ENCODE measurements around the gene NFAM1. TPM values are rescaled to one million over a fixed set of nuclear protein-coding genes. Genes with fewer than 3 reads are reported as not detected.

Gene NFAM1
- total RNA-seq, 1 donor from 2014 or later: 0.53 TPM

DNA sequence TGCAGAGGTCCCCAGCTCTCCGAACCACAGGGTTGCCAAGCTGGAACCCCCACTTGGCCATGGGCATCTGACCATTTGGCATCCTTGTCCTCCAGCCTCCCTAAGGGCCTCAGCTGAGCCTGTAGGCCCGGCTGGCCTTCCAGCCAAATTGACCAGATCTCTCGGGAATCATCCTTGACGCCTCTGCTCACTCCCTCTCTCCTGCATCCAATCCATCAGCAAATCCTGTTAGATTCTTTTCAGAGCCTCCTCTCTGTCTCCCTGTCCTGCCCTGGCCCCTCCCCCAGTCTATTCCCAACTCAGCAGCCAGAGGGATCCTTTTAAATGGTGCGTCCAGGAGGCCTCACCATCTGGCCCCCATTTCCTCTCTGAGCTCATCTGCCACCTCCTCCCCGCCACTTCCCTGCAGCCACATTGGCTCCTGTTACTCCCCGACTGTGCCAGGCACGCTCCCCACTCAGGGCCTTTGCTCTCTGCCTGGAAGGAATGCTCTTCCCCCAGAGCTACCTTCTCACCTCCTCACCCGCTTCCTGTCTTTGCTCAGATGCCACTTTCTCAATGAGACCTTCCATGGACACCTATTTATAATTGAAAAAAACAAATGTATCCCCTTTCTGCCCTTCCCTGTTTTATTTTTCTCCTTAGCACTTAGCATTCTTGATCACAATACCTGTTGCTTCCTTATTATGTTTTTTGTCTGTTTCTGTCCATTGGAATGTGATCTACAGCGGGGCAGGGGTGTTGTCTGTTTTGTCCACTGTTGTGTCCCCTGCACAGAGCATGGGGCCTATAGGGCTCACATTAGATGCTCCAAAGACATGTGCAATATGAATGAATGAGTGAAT lies 78.1 kb downstream of the NFAM1 start:
- TF ChIP-seq, protein P1, sequence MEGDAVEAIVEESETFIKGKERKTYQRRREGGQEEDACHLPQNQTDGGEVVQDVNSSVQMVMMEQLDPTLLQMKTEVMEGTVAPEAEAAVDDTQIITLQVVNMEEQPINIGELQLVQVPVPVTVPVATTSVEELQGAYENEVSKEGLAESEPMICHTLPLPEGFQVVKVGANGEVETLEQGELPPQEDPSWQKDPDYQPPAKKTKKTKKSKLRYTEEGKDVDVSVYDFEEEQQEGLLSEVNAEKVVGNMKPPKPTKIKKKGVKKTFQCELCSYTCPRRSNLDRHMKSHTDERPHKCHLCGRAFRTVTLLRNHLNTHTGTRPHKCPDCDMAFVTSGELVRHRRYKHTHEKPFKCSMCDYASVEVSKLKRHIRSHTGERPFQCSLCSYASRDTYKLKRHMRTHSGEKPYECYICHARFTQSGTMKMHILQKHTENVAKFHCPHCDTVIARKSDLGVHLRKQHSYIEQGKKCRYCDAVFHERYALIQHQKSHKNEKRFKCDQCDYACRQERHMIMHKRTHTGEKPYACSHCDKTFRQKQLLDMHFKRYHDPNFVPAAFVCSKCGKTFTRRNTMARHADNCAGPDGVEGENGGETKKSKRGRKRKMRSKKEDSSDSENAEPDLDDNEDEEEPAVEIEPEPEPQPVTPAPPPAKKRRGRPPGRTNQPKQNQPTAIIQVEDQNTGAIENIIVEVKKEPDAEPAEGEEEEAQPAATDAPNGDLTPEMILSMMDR (conservative IDR thresholded peaks at IDR 0.05): peak; percentile 26
- Mint-ChIP-seq H3K36me3 (no peaks in the 10 kb centered on the region), H3K27me3 (peaks cover 8% of the 10 kb centered on the region), H3K4me3 (peak overlapping the region; percentile 28), H3K4me1 (ENCODE audit: unreplicated experiment) (peaks cover 18% of the 10 kb centered on the region), H3K9me3 (no peaks in the 10 kb centered on the region), H3K27ac (no peak overlapping the region)
- DNase-seq (ENCODE audit: extremely low spot score, unreplicated experiment): no peak

GRCh38 chr22:42350373-42350772 lies 81.8 kb downstream of the NFAM1 start:
- TF ChIP-seq, protein P1 (conservative IDR thresholded peaks at IDR 0.05): no peak
- Mint-ChIP-seq H3K9me3 (no peaks in the 10 kb centered on the region), H3K27me3 (peaks cover 5% of the 10 kb centered on the region), H3K4me3 (no peak overlapping the region), H3K36me3 (no peaks in the 10 kb centered on the region), H3K4me1 (ENCODE audit: unreplicated experiment) (peaks cover 25% of the 10 kb centered on the region), H3K27ac (no peak overlapping the region)
- no peak for DNase-seq (ENCODE audit: extremely low spot score, unreplicated experiment)

GRCh38 chr22:42347281-42347824 lies 84.8 kb downstream of the NFAM1 start:
- no peak overlapping the region for H3K27ac Mint-ChIP-seq
- no peaks in the 10 kb centered on the region for H3K36me3 Mint-ChIP-seq
- DNase-seq (ENCODE audit: extremely low spot score, unreplicated experiment): no peak
- H3K4me3 Mint-ChIP-seq: no peak overlapping the region
- H3K9me3 Mint-ChIP-seq: no peaks in the 10 kb centered on the region
- TF ChIP-seq, protein P1 (conservative IDR thresholded peaks at IDR 0.05): no peak
- H3K27me3 Mint-ChIP-seq: peaks cover 5% of the 10 kb centered on the region
- H3K4me1 Mint-ChIP-seq (ENCODE audit: unreplicated experiment): peaks cover 15% of the 10 kb centered on the region

DNA sequence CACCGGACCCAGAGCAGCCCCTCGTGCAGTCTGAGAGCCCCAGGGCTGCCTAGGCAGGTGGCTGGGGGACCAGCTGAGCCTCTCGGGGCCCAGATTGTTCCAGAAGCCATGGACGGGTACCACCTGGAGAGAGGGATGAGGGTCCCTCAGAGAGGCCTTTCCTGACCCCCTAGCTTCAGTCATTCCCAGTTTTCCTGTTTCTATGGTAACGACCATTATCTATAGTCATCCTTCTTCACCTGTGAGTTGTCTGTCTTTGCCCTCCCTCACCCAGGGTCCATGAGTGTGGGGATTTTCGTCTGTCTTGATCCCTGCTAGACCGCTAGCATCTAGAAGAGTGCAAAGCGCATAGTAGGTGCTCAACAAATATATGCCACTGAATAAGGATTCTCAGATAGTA lies 85.5 kb downstream of the NFAM1 start:
- H3K4me3 Mint-ChIP-seq: no peak overlapping the region

DNA sequence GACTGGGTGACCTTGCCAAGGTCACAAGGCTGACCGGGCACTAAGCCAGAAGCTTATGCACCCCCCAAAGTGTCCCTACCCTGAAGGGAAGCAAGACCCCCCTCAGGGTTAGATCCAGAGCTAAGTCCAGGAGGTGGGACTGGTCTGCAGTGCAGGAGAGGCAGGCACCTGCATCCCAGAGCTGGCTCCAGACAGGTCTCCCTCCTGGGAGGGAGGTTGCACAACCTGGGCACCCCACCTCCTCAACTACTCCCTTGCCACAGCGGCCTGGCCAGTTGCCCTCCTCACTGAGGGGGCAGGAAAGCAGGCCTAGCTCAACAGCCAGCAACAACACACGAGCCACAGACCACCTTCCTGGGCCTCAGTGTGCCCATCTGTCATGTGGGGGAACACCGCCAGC lies 86.7 kb downstream of the NFAM1 start:
- Mint-ChIP-seq H3K36me3 (no peaks in the 10 kb centered on the region), H3K27ac (no peak overlapping the region), H3K4me1 (ENCODE audit: unreplicated experiment) (peaks cover 21% of the 10 kb centered on the region), H3K9me3 (no peaks in the 10 kb centered on the region), H3K4me3 (peak overlapping the region; percentile 49), H3K27me3 (peaks cover 9% of the 10 kb centered on the region)
- TF ChIP-seq, protein P1 (conservative IDR thresholded peaks at IDR 0.05): no peak
- no peak for DNase-seq (ENCODE audit: extremely low spot score, unreplicated experiment)

More for the DNA sequence above, 85.5 kb downstream of the NFAM1 start:
- no peaks in the 10 kb centered on the region for H3K9me3 Mint-ChIP-seq
- peaks cover 21% of the 10 kb centered on the region for H3K4me1 Mint-ChIP-seq (ENCODE audit: unreplicated experiment)
- H3K36me3 Mint-ChIP-seq: no peaks in the 10 kb centered on the region
- TF ChIP-seq, protein P1 (conservative IDR thresholded peaks at IDR 0.05): no peak
- no peak overlapping the region for H3K27ac Mint-ChIP-seq
- DNase-seq (ENCODE audit: extremely low spot score, unreplicated experiment): no peak
- H3K27me3 Mint-ChIP-seq: peaks cover 10% of the 10 kb centered on the region

Measured in type B pancreatic cell (in vitro differentiated cells).